GM21786 (cell line): Measurements from ENCODE around the gene ACSL4.
A peak's percentile ranks its signal among the peaks of the same experiment; 100 is the strongest.
"Not testable (repeated sequence)": the region's sequence is repeated elsewhere in the genome, so short reads cannot be mapped to it uniquely, and the experiment has no call there.

ENCODE experiments used
- ATAC-seq: cut with Tn5 transposase; IDR thresholded peaks from one replicate; pipeline ENCODE4 v1.9.1; 2021; ENCODE audit not compliant: unreplicated experiment

Gene ACSL4

DNA sequence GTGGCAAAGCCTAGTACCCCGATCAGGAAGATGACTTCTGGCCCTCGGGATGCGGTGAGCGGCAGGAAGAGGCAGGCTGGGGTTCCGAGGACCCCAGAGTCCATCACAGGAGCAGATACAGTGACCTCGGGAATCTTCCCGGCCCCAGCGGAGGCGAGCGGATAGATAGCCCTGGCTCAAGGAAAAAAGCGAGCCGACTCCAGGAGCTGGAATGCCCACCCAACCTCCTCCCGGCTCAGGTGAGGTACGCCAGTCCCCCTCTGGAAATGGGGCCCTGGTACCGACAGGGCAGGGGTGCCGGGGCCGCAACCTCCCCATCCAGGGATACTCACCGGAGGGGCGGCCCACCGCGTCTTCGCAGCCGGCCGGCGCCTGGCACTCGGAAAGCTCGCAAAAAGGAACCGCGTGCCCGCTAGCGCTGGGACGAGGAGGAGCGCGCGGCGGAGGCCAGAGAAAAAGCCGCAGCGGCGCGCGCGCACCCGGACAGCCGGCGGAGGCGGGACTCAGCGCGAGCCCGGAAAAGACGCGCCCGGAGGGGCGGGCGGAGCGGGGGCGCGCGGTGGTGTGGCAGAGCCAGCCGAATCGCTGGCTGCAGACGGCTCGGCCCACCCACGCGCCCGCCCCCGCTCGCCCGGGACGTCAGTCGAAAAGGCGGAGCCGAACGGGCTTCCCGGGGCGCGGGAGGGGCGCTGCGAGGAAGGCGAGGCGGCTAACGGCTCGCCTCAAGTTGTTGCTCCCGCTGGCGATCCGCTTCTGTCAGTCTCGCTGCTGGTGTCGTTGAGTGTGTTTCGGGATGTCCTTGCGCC is at the start of gene ACSL4:
TSS of gene ACSL4 (minus strand) at position 451 of the 806 bp plus-strand sequence. CDS start 49,894 bp downstream, outside the sequence.
- ATAC-seq: peak; percentile 69

- ATAC-seq: no peak
Measured at GRCh38 chrX:109777749-109778148, 44.7 kb upstream of the ACSL4 start.

DNA sequence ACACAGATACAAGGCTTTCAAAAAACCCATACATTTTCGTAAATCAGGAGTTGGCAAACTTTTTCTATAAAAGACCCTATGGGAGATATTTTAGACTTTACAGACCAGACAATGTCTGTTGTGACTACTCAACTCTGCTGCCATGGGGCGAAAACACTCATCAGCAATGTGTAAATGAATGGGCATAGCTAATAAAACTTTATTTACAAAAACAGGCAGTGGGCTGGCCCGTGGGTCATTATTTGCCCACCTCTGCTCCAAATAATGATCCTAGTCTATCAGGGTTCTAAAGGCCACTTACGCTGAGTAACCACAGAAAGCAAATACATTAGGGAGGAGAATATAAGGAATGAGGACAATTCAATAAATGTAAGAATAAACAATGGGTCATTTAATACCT is 43.9 kb upstream of the ACSL4 start:
- ATAC-seq: no peak

GRCh38 chrX:109776432-109776831 is 43.4 kb upstream of the ACSL4 start:
- no peak for ATAC-seq

DNA sequence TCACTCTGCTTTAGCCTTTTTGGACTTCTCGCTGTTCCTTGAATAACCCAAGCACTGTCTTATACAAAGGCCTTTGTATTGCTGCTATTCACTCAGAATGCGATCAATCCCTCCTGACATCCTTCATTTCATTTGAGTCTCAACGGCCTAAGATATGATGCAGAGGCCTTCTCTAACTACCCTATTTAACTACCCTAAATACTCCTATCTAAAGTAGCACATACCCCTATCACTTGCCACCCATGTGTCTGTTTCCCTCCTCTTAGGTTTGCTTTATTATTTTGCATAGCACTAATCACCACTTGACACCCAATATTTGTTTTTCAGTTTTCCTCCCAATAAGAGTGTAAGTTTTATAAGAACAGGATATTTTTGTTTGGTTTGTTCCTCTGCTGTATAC is 42.3 kb upstream of the ACSL4 start:
- ATAC-seq: no peak

DNA sequence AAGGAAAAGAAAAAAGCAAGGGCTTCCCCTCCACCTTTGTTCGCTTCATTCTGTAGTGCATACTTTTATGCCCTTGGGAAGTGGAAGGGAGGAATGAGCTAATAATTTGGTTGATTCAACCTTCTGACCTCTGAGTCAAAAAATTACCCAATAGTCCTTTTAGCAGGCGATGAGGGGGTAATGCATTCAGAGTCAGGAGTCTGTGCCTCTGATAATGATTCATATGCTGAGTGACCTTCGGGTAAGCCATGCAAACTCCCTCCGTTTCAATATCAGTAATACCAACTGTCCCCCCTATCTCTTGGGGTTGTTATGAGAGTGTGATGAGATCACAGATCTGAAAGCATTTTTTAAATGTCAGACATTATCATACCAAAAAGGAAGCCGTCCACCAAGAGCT is 41.6 kb upstream of the ACSL4 start:
- ATAC-seq: peak; percentile 99

DNA sequence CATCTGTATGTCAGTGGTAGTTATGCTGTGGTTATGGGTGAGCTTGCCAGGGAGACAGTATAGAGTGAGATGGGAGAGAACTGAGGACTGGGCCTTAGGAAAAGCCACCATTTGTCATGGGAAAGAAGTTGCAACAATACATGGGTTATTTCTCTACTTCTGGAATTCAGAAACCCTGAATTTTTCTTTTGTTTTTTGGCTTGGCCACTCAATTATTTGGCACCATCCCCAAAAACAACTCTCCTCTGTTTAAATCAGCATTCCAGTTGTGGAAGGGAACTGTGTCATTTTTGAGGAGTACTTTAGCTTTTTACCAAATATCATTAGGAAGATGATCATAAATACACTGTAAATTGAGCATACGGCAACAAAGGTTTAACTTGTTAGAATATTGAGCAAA is 41.1 kb upstream of the ACSL4 start:
- ATAC-seq: no peak

GRCh38 chrX:109773374-109773773 is 40.3 kb upstream of the ACSL4 start:
- no peak for ATAC-seq

DNA sequence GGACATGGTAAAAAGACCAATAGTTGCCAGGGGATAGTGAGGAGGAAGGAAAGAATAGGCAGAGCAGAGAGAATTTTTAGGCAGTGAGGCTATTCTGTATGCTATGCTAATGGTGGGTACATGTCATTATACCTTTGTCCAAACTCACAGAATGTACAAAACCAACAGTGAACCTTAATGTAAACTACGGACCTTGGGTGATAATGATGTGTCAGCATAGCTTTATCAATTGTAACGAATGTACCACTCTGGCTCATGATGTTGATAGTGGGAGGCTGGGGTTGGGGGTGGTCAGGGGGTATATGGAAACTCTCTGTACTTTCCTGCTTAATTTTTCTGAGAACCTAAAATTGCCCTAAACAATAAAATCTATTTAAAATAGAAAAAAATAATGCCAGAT is 37.7 kb upstream of the ACSL4 start:
- ATAC-seq: no peak

GRCh38 chrX:109760922-109761250 is 27.8 kb upstream of the ACSL4 start:
- ATAC-seq: no peak

- no peak for ATAC-seq
Measured at GRCh38 chrX:109760209-109760921, 27.3 kb upstream of the ACSL4 start.

DNA sequence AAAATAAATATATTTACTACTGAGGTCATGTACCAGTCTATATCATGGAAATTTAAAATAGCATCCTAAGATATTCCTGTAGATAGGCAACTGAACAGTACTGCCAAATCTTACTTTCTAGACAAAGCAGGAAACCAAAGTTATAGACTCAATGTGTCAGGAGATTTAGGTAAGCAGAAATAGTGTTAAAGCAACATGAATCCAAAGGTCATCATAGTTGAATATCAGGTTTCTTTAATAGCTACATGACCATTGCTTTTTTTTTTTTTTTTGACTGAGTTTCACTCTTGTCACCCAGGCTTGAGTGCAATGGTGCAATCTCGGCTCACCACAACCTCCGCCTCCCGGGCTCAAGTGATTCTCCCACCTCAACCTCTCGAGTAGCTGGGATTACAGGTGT is 20.2 kb upstream of the ACSL4 start:
- no peak for ATAC-seq

GRCh38 chrX:109751698-109752097 is 18.6 kb upstream of the ACSL4 start:
- no peak for ATAC-seq

DNA sequence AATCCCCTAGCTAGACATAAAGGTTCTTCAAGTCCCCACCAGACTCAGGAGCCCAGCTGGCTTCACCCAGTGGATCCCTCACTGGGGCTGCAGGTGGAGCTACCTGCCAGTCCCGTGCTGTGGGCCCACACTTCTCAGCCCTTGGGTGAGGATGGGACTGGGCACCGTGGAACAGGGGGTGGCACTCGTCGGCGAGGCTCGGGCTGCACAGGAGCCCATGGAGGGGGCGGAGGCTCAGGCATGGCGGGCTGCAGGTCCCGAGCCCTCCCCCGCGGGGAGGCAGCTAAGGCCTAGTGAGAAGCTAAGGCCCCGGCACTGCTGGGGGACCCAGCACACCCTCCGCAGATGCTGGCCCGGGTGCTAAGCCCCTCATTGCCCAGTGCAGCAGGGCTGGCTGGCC is 16.1 kb upstream of the ACSL4 start:
- no peak for ATAC-seq

- ATAC-seq: no peak
Measured at GRCh38 chrX:109747681-109748080, 14.6 kb upstream of the ACSL4 start.

DNA sequence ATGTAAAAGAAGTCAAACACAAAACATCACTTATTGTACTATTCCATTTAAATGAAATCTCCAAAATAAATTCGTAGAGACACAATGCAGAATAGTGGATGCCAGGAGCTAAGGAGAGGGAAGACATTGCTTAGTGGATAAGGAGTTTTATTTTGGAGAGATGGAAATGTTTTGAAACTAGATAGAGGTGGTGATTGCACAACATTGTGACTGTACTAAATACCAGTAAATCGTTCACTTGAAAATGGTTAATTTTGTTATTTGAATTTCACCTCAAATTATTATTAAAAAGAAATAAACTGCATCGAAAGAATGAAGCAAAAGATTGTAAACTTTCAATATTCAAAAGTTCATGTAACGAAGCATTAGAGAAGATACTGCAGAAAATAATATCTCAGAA is 9.7 kb upstream of the ACSL4 start:
- ATAC-seq: no peak

DNA sequence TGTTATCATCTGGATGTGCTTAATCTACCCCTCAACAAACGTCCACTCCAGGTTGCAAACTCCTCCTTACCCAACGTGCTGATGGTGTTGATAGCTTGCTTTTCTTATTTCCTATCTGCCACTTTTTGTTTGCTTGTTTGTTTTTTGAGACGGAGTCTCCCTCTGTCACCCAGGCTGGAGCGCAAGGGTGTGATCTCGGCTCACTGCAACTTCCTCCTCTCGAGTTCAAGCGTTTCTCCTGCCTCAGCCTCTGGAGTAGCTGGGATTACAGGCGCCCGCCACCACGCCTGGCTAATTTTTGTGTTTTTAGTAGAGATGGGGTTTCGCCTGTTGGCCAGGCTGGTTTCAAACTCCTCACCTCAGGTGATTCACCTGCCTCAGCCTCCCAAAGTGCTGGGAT is 7.8 kb upstream of the ACSL4 start:
- not testable (repeated sequence) for ATAC-seq

DNA sequence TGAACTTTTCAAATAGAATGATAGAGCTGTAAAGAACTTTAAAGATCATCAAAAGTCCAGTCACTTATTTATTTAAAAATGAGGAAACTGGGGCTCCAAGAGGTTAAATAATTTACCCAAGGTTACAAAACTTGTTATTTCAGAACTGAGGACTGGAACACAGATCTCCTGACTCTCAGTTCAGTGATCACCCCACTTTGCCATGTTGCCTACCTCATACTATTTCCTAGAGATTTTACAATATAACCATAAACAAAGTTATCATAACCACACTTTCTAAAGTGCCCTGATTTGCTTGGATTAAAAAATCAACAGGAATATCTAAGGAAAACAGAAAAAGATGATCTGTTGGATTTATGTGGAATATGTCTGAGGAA is 7.4 kb upstream of the ACSL4 start:
- no peak for ATAC-seq

DNA sequence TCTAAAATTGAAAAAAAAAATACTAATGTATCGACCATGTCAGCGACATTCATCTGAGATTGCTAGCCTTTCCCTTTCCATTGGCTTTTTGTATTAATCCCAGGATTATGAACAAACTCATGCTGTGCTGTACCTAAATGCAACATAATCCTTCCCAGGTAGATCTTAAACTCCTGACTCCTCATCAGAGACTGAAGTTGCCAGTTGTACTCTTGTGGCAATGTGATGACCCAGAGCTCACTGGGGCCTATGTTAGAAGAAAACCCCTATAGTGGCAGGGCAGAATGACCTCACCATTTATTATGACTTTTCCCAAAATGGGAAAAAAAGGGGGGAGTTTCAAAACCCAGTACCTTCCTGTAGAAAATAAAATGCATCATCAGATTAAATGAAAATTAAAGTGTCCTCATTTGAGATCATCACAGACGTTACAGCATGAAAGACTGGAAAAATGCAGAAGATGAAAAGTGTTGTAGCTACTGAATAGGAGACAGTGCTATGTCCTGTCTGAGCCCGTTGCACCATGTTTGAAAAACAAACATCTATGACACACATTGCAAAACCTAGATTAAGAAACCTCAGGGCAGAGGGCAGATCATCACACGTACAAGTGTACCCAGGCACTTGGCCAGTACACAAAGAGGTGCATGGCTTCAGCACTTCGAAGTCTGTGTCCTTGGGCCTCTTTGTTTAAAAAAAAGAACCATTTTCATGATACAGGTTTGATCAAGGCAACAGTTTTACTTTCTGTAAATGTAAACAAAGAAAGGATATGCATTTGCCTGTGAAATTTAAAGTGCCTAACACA is 6.8 kb upstream of the ACSL4 start:
- no peak for ATAC-seq

DNA sequence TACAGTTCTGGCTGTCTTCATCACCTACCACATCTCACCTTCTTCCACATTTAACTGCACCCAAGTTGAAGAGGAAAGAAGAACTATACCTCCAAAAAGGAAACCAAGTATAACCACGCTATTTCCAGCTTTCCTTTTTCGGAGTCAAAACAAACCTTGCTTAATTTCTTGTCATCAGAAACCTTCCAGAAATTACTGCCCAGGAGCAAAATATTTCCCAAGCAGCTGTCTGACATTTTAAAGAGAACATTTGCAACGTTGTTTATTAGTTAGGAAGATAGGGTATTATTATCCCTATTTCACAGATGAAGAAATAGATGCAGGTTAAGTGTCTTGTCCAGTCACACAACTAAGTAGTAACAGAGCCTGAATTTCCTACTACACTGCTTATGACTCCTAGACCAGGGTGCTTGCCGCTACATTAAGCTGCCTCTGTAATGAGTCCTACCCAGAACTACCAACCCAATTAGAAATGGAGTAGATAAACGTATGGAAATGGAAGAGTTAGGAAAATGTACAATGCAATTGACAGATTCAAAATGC is 2.2 kb upstream of the ACSL4 start:
- ATAC-seq: no peak

- ATAC-seq: peak; percentile 25
Measured at GRCh38 chrX:109733613-109734083, 591 bp upstream of the ACSL4 start.
